RWPE1 (cell line): ENCODE measurements around the gene LRP1B.

Source experiments
- CTCF ChIA-PET: fragments of 350-600 bp; sonication (Branson Sonifier 250); formaldehyde crosslinking; extraction: SDS; loops from one replicate; lab custom pipeline; 2021; lab: Yijun Ruan, JAX
- POLR2A ChIA-PET: fragments of 400-600 bp; formaldehyde crosslinking; extraction: SDS; loops from one replicate; lab custom pipeline; 2020; ENCODE audit warnings: antibody characterized with exemption; ENCODE audit not compliant: low non-redundant PET; lab: Yijun Ruan, JAX
- DNase-seq: peaks from one replicate; pipeline ENCODE4 v3.0.0; 2012; ENCODE audit warnings: low spot score
- H3K27ac ChIP-seq: fragments of 450-650 bp; 2 replicates; pipeline ENCODE4 v1.5.1; 2017
- CTCF ChIP-seq: fragments of 450-650 bp; conservative IDR thresholded peaks from 2 replicates; pipeline ENCODE4 v1.5.1; 2017; ENCODE audit warnings: low read depth, mild to moderate bottlenecking

LRP1B gene

GRCh38 chr2:141957321-141957720 is 173.5 kb downstream of the LRP1B start:
- ChIA-PET POLR2A (no interaction called here), CTCF (interaction anchor here (0.6 kb wide), 1 partner anchor 281 kb away, joined by 4 read pairs; no protein-coding TSS in a partner anchor)
- TF ChIP-seq CTCF = no peak
- no peak for DNase-seq
- no peak overlapping the region for H3K27ac ChIP-seq

GRCh38 chr2:141947396-141948114 is 183.3 kb downstream of the LRP1B start:
- ChIA-PET CTCF (no interaction called here), POLR2A (no interaction called here)
- DNase-seq = no peak
- no peak overlapping the region for H3K27ac ChIP-seq
- no peak for TF ChIP-seq CTCF

- POLR2A ChIA-PET = no interaction called here
- CTCF ChIA-PET = no interaction called here
- TF ChIP-seq CTCF = no peak
- no peak for DNase-seq
- no peak overlapping the region for H3K27ac ChIP-seq
Measured at GRCh38 chr2:141946016-141946415, 184.8 kb downstream of the LRP1B start.

GRCh38 chr2:141943918-141944317 is 186.9 kb downstream of the LRP1B start:
- no peak for DNase-seq
- TF ChIP-seq CTCF = no peak
- ChIA-PET CTCF (no interaction called here), POLR2A (no interaction called here)
- no peak overlapping the region for H3K27ac ChIP-seq

GRCh38 chr2:141942006-141942789 is 188.6 kb downstream of the LRP1B start:
- POLR2A ChIA-PET = no interaction called here
- no peak for TF ChIP-seq CTCF
- no peak overlapping the region for H3K27ac ChIP-seq
- CTCF ChIA-PET = no interaction called here
- peak; percentile 4 for DNase-seq

- no peak for TF ChIP-seq CTCF
- CTCF ChIA-PET = interaction anchor here (0.7 kb wide), 1 partner anchor 10 kb away, joined by 3 read pairs; no protein-coding TSS in a partner anchor
Measured at GRCh38 chr2:141941210-141941714, 189.6 kb downstream of the LRP1B start.

More at GRCh38 chr2:141941210-141941714, 189.6 kb downstream of the LRP1B start:
- POLR2A ChIA-PET = no interaction called here
- H3K27ac ChIP-seq = no peak overlapping the region
- DNase-seq = no peak
